ENCODE data around the gene SHLD1.

DNA sequence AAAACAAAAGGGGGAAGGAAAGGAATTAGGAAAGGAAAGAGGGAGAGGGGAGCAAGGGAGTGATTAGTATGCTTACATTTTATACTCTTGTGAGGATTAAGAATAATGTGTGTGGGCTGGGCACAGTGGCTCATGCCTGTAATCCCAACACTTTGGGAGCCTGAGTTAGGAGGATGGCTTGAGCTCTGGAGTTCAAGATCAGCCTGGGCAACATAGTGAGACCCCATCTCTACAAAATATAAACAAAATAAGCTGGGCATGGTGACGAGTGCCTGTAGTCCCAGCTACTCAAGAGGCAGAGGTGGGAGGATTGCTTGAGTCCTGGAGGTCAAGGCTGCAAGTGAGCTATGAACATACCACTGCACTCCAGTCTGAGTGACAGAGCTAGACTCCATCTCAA, 47.0 kb downstream of the SHLD1 start:
- TF ChIP-seq CTCF (IDR thresholded peaks at IDR 0.05; ENCODE audit: insufficient read depth, low read length, poor library complexity, severe bottlenecking) (no peak), EZH2phosphoT487 (conservative IDR thresholded peaks at IDR 0.05; ENCODE audit: low read length) (no peak)
